HL-60 (cell line): Measurements from ENCODE around the gene PCDH15.

ENCODE experiments used
- DNase-seq, 2 experiments: peaks; one replicate each; pipeline ENCODE4 v3.0.0-alpha.2; 2010 to 2020; ENCODE audit warnings: low read depth in 1 of 2, low spot score in 1 of 2
- H3K27ac ChIP-seq: fragments of 250-450 bp; sonication (Bioruptor Pico); replicated peaks from 2 replicates; pipeline ENCODE4 v1.5.1; 2020; ENCODE audit warnings: mild to moderate bottlenecking, moderate library complexity
- H3K27me3 ChIP-seq: fragments of 250-450 bp; sonication (Bioruptor Pico); 2 replicates; pipeline ENCODE4 v1.5.1; 2021; ENCODE audit warnings: mild to moderate bottlenecking, moderate library complexity; ENCODE audit not compliant: insufficient read depth, poor library complexity, severe bottlenecking
- H3K4me3 ChIP-seq: replicated peaks from 2 replicates; pipeline ENCODE4 v1.5.1; 2011; ENCODE audit warnings: mild to moderate bottlenecking, control low read depth, low read length; ENCODE audit not compliant: insufficient read depth
- GABPA ChIP-seq: IDR thresholded peaks from 2 replicates; pipeline ENCODE4 v1.6.1; 2012; ENCODE audit warnings: low read depth
- POLR2AphosphoS5 ChIP-seq: IDR thresholded peaks from 2 replicates; pipeline ENCODE4 v1.6.1; 2012; ENCODE audit warnings: low read depth
- SPI1 ChIP-seq: IDR thresholded peaks from 2 replicates; pipeline ENCODE4 v1.6.1; 2012; ENCODE audit warnings: low read depth, mild to moderate bottlenecking, borderline replicate concordance
- TF ChIP-seq, protein P1 (sequence below): IDR thresholded peaks from one replicate; pipeline ENCODE4 v1.5.1; 2011; ENCODE audit warnings: low read length, control low read depth, inconsistent platforms; ENCODE audit not compliant: insufficient read depth
- TF ChIP-seq, protein P2 (sequence below): IDR thresholded peaks from 2 replicates; pipeline ENCODE4 v1.6.1; 2012; ENCODE audit warnings: low read depth; ENCODE audit not compliant: insufficient replicate concordance

PCDH15 gene

DNA sequence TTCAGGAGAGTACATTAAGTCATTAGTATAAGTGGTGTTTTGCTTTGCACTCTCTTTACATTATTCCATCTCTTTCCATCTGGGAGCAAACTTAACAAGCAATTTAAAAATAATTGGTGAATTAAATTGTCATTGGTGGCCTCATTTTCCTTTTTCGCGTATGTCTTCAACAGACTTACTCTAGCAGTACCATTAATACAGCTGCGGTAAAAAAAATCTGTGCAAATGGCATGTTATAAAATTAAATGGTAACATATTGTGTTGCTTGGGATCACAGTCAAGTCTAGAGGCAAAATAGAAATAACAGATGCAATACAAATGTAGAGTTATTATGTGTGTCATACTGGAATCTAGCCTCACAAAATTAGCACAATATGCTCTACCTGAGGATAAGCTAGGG, 322.4 kb downstream of the PCDH15 start:
- Histone ChIP-seq H3K27me3 (no peaks in the 10 kb centered on the region), H3K4me3 (no peak overlapping the region), H3K27ac (no peak overlapping the region)
- TF ChIP-seq SPI1 (no peak), GABPA (no peak), POLR2AphosphoS5 (no peak)
- TF ChIP-seq, protein P1, sequence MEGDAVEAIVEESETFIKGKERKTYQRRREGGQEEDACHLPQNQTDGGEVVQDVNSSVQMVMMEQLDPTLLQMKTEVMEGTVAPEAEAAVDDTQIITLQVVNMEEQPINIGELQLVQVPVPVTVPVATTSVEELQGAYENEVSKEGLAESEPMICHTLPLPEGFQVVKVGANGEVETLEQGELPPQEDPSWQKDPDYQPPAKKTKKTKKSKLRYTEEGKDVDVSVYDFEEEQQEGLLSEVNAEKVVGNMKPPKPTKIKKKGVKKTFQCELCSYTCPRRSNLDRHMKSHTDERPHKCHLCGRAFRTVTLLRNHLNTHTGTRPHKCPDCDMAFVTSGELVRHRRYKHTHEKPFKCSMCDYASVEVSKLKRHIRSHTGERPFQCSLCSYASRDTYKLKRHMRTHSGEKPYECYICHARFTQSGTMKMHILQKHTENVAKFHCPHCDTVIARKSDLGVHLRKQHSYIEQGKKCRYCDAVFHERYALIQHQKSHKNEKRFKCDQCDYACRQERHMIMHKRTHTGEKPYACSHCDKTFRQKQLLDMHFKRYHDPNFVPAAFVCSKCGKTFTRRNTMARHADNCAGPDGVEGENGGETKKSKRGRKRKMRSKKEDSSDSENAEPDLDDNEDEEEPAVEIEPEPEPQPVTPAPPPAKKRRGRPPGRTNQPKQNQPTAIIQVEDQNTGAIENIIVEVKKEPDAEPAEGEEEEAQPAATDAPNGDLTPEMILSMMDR: no peak
- TF ChIP-seq, protein P2, sequence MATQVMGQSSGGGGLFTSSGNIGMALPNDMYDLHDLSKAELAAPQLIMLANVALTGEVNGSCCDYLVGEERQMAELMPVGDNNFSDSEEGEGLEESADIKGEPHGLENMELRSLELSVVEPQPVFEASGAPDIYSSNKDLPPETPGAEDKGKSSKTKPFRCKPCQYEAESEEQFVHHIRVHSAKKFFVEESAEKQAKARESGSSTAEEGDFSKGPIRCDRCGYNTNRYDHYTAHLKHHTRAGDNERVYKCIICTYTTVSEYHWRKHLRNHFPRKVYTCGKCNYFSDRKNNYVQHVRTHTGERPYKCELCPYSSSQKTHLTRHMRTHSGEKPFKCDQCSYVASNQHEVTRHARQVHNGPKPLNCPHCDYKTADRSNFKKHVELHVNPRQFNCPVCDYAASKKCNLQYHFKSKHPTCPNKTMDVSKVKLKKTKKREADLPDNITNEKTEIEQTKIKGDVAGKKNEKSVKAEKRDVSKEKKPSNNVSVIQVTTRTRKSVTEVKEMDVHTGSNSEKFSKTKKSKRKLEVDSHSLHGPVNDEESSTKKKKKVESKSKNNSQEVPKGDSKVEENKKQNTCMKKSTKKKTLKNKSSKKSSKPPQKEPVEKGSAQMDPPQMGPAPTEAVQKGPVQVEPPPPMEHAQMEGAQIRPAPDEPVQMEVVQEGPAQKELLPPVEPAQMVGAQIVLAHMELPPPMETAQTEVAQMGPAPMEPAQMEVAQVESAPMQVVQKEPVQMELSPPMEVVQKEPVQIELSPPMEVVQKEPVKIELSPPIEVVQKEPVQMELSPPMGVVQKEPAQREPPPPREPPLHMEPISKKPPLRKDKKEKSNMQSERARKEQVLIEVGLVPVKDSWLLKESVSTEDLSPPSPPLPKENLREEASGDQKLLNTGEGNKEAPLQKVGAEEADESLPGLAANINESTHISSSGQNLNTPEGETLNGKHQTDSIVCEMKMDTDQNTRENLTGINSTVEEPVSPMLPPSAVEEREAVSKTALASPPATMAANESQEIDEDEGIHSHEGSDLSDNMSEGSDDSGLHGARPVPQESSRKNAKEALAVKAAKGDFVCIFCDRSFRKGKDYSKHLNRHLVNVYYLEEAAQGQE: no peak
- DNase-seq: no peak

DNA sequence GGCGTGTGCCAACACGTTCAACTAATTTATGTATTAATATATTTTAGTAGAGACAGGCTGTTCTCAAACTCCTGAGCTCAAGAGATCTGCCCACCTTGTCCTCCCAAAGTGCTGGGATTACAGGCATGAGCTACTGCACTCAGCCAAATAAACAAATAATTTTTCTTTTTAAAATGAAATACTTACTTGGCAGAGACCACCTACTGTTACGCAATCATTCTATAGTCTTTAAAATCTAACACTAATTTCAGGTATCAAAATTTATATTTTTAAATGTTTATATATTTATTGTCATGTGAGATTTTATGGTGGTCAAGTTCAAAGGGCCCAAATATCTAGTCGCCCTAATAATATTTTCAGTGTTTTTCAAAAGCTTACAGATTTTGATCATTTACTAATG, 323.3 kb downstream of the PCDH15 start:
- TF ChIP-seq SPI1 (no peak), POLR2AphosphoS5 (no peak), GABPA (no peak)
- TF ChIP-seq, protein P2: no peak
- TF ChIP-seq, protein P1: no peak
- no peak overlapping the region for H3K4me3 ChIP-seq
- no peak overlapping the region for H3K27ac ChIP-seq
- DNase-seq: no peak
- H3K27me3 ChIP-seq: no peaks in the 10 kb centered on the region

DNA sequence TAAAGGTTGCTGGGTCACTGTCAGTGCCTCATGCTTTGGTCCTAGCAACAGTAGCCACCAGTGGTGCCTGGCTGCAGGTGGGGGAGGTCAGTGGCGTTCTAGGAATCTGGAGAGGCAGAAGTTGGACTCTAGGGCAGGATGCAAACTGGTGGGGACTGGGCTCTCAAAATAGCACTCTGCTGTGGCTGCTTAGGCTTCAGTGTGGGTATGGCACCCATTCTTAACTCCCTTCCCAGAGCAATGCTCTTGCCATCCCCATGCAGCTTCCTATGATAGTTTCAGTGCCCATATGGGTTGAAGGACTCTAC, 330.8 kb downstream of the PCDH15 start:
- no peak overlapping the region for H3K27ac ChIP-seq
- no peak for TF ChIP-seq SPI1
- TF ChIP-seq, protein P1: no peak
- H3K4me3 ChIP-seq: no peak overlapping the region
- H3K27me3 ChIP-seq: no peaks in the 10 kb centered on the region
- DNase-seq: no peak

DNA sequence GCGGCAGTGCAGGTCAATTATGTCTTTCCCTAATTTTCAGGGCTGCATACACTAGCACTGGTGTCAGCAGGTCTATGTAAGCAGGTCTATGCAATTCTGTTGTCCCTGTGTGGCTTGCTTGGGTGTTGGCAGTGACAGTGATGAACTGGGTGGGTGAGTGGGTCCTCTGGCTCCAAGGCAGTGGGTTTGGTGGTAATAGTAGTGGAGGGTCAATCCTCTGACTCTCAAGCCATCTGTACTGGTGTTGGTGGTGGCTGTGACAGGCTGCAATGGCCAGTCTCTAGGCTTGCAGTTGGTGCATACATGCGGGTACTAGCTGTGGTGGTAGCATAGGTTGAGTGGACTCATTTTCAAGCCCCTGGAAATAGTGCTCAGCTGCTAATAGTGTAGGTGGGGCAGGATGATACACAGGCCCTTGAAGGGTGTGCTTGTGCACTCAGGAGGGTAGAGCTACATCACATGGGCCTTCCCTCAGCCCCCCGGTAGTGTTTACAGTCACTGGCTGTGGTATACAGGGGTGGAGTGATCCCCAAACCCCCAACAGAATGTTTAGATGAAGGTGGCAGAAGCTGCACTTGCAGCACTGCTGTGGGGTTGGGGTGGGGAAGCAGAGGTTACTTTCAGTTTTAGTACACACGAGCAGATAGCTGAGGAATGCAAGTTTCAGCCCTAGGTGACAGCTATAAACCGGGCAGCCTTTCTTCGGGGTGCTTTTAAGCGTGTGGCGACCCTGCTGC, 331.3 kb downstream of the PCDH15 start:
- Histone ChIP-seq H3K27me3 (no peaks in the 10 kb centered on the region), H3K4me3 (no peak overlapping the region), H3K27ac (no peak overlapping the region)
- no peak for DNase-seq
- TF ChIP-seq, protein P2: no peak
- TF ChIP-seq, protein P1: no peak
- TF ChIP-seq POLR2AphosphoS5 (no peak), SPI1 (no peak), GABPA (no peak)
